ENCODE results near the gene LENG9. TPM values are rescaled to one million over a fixed set of nuclear protein-coding genes. Genes with fewer than 3 reads are reported as not detected.

The LENG9 gene
- total and polyA plus RNA-seq, 7 donors, result 1.7 to 3.9 (median 3.3) TPM

DNA sequence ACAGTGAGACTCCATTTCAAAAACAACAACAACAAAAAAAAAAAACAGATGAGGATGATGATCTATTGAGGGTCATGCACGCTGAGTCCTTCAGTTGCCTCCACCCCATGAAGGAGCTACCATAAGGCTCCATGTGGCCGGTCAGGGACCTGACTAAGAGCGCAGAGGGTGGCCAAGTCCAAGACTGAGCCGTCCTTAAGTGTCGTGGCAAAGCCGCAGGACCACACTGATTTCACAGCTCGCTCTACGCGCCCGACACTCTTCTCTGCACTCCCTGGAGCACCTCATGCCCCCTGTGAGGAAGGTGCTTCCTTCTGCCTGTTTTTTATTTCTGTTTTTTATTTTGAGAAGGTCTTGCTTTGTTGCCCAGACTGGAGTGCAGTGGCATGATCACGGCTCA, 36.0 kb downstream of the LENG9 start:
- intact Hi-C loops (cut with DNase I), result no loop called here
- WGBS, 3 donors, result 78 to 83% (median 82%) methylated on average over 11 of the region's 11 CpGs
- no peak overlapping the region for H3K4me3 ChIP-seq
- peaks cover 0 to 46% (median 22%) of the 10 kb centered on the region in 3 donors for H3K27me3 ChIP-seq (ENCODE audit: insufficient read depth in 3 of 3, low read length in 2 of 3)
- no peaks in the 10 kb centered on the region for H3K4me1 ChIP-seq
- H3K27ac ChIP-seq, result no peak overlapping the region
- TF ChIP-seq, protein P1, sequence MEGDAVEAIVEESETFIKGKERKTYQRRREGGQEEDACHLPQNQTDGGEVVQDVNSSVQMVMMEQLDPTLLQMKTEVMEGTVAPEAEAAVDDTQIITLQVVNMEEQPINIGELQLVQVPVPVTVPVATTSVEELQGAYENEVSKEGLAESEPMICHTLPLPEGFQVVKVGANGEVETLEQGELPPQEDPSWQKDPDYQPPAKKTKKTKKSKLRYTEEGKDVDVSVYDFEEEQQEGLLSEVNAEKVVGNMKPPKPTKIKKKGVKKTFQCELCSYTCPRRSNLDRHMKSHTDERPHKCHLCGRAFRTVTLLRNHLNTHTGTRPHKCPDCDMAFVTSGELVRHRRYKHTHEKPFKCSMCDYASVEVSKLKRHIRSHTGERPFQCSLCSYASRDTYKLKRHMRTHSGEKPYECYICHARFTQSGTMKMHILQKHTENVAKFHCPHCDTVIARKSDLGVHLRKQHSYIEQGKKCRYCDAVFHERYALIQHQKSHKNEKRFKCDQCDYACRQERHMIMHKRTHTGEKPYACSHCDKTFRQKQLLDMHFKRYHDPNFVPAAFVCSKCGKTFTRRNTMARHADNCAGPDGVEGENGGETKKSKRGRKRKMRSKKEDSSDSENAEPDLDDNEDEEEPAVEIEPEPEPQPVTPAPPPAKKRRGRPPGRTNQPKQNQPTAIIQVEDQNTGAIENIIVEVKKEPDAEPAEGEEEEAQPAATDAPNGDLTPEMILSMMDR (IDR thresholded peaks at IDR 0.05), result no peak
- no peaks in the 10 kb centered on the region for H3K9me3 ChIP-seq
- DNase-seq (no peak), ATAC-seq (no peak)
- no peaks in the 10 kb centered on the region for H3K36me3 ChIP-seq (ENCODE audit: insufficient read depth in 1 of 2, low read depth in 1 of 2)

DNA sequence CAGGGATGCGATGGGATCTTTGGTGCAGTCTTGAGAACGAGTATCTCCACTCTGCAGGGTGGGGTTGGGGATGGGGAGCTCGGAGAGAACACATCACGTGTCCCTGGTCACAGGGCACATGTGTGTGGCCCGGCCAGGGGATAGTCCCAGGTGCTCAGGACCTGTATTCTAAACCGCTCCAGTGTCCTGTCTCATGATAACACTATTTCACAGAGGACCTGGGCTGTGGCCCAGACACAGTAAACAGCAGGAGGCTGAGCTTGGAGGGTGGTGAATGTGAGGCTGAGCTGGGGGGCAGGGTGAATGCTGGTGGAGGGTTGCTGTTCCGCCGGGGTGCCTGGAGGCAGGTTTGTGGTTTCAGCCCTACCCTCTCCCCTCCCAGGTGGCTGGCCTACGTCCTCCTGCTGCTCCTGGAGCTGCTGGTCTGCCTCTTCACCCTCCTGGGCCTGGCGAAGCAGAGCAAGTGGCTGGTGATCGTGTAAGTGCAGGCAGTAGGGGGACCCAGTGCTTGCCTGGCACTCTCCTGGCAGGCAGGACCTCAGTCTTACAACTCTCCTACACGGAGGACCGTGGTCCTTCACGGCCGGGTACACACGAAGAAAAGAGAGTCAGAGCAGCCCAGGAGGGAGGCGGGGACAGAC, 37.2 kb downstream of the LENG9 start:
- intact Hi-C loops (cut with DNase I), result no loop called here
- Histone ChIP-seq H3K27ac (no peak overlapping the region), H3K36me3 (ENCODE audit: insufficient read depth in 1 of 2, low read depth in 1 of 2) (no peaks in the 10 kb centered on the region), H3K9me3 (no peaks in the 10 kb centered on the region), H3K27me3 (ENCODE audit: insufficient read depth in 3 of 3, low read length in 2 of 3) (peaks cover 0 to 49% (median 17%) of the 10 kb centered on the region in 3 donors), H3K4me1 (no peaks in the 10 kb centered on the region), H3K4me3 (no peak overlapping the region)
- TF ChIP-seq, protein P1 (IDR thresholded peaks at IDR 0.05), result no peak
- WGBS, 3 donors, result 60 to 63% (median 61%) methylated on average over 17 of the region's 17 CpGs
- no peak for DNase-seq
- no peak for ATAC-seq

DNA sequence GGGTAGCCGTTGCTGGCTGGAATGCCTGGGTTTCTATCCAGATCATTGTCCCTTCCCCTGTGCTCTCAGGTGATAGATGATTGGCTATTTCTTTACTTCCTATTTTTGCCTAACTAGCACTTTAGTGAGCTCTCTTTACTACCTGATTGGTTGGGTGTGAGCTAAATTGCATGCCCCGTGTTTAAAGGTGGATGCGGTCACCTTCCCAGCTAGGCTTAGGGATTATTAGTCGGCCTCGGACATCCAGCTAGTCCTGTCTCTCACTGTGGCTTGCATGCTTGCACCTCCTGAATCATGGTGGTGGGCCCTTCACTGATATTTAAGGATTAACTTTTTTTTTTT, 38.2 kb downstream of the LENG9 start:
- TF ChIP-seq, protein P1 (IDR thresholded peaks at IDR 0.05), result no peak
- ATAC-seq, result no peak
- no peak for DNase-seq
- Histone ChIP-seq H3K27ac (no peak overlapping the region), H3K9me3 (no peaks in the 10 kb centered on the region), H3K4me3 (no peak overlapping the region), H3K36me3 (ENCODE audit: insufficient read depth in 1 of 2, low read depth in 1 of 2) (no peaks in the 10 kb centered on the region), H3K27me3 (ENCODE audit: insufficient read depth in 3 of 3, low read length in 2 of 3) (peaks cover 0 to 58% (median 21%) of the 10 kb centered on the region in 3 donors), H3K4me1 (no peaks in the 10 kb centered on the region)
- WGBS, 3 donors, result 66 to 79% (median 71%) methylated on average over 5 of the region's 5 CpGs
- intact Hi-C loops (cut with DNase I), result no loop called here

DNA sequence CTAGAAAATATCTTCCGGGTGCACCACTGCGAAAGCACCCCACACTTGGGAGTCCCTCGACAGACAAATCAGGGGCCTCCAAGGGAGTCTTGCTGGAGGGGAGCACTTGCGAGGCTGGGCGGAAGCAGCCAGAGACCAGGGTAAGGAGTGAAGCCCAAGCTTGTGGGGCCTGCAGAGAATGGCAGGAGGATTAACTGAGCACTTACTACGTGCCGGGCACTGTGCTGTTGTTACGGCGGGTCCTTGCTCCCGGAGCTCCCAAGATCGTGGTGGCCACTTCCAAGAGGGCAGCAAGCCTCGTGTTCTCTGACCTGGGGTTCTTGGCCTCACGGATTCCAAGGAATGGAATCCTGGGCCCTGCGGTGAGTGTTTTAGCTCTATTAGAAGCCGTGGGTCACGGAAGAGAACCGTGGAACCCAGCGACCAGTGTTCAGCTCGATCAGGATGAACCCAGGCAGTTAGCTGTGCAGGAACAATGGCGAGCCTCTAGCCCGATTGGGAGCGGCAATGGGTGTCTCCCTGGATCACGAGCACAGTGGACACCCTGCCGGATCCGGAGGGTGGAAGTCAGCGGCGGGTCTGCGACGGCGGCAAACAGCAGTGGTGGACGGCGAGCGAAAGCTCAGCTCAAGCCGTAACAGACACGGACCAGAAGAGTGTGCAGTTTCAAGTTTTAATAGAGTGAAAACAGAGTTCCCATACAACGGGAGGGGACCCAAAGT, 38.8 kb downstream of the LENG9 start:
- intact Hi-C loops (cut with DNase I), result no loop called here
- DNase-seq (no peak), ATAC-seq (no peak)
- TF ChIP-seq, protein P1 (IDR thresholded peaks at IDR 0.05), result no peak
- H3K27ac ChIP-seq, result no peak overlapping the region
- no peaks in the 10 kb centered on the region for H3K36me3 ChIP-seq (ENCODE audit: insufficient read depth in 1 of 2, low read depth in 1 of 2)
- no peak overlapping the region for H3K4me3 ChIP-seq
- H3K27me3 ChIP-seq (ENCODE audit: insufficient read depth in 3 of 3, low read length in 2 of 3), result peaks cover 0 to 59% (median 22%) of the 10 kb centered on the region in 3 donors
- 86 to 88% (median 87%) methylated on average over 35 to 36 of the region's 36 CpGs for WGBS, 3 donors
- H3K4me1 ChIP-seq, result no peaks in the 10 kb centered on the region
- H3K9me3 ChIP-seq, result no peaks in the 10 kb centered on the region

Measured in psoas muscle (tissue), 8 donors.